Progenitor cell of endocrine pancreas (in vitro differentiated cells): Measurements from ENCODE around the gene ADGRV1. TPM values are rescaled to one million over a fixed set of nuclear protein-coding genes. Genes with fewer than 3 reads are reported as not detected.

Experiments used
- DNase-seq: peaks from one replicate; pipeline ENCODE4 v3.0.0; 2021; ENCODE audit warnings: low spot score; ENCODE audit not compliant: unreplicated experiment
- H3K27ac Mint-ChIP-seq: 2 replicates; pipeline ENCODE4 v1.8.0; 2021; ENCODE audit warnings: mild to moderate bottlenecking, moderate library complexity, mixed read lengths
- H3K27me3 Mint-ChIP-seq: 2 replicates; pipeline ENCODE4 v1.8.0; 2021; ENCODE audit warnings: mixed read lengths
- H3K36me3 Mint-ChIP-seq: 2 replicates; pipeline ENCODE4 v1.8.0; 2022; ENCODE audit warnings: mixed read lengths; ENCODE audit not compliant: insufficient read depth
- H3K4me1 Mint-ChIP-seq: 2 replicates; pipeline ENCODE4 v1.8.0; 2021; ENCODE audit warnings: low read depth, mixed read lengths
- H3K4me3 Mint-ChIP-seq: 2 replicates; pipeline ENCODE4 v1.8.0; 2021; ENCODE audit warnings: low read depth, mild to moderate bottlenecking, moderate library complexity, mixed read lengths
- H3K9me3 Mint-ChIP-seq: 2 replicates; pipeline ENCODE4 v1.8.0; 2021; ENCODE audit warnings: low read depth, mixed read lengths
- long read RNA-seq: library from polyadenylated mRNA; unstranded; transcript quantifications from one replicate; pipeline ENCODE4 v2.0.0, GENCODE V29; 2020
- total RNA-seq: library from RNA; stranded (reverse); gene quantifications from 2 replicates; pipeline ENCODE4 v1.2.1, GENCODE V29; 2021
- TF ChIP-seq, protein P1 (sequence below): fragments of 200-600 bp; sonication (generic); IDR thresholded peaks from one replicate; pipeline ENCODE4 v1.5.0; 2021; ENCODE audit warnings: antibody characterized with exemption, mild to moderate bottlenecking; ENCODE audit not compliant: unreplicated experiment

ADGRV1 gene
- 82.3 and 87.6 TPM in 2 replicates for total RNA-seq
- long read RNA-seq, transcript ADGRV1-210 (6 exons, 2,221 nt), result major isoform, 6 of 56 reads
- long read RNA-seq, partial matches to known transcripts, result 21 of 56 reads
- long read RNA-seq, other reads (novel, unspliced or antisense), result 28 of 56 reads

- Mint-ChIP-seq H3K27me3 (peaks cover 7% of the 10 kb centered on the region), H3K4me3 (peak within 1 kb of the TSS; percentile 91), H3K9me3 (no peaks in the 10 kb centered on the region), H3K4me1 (peaks cover 32% of the 10 kb centered on the region), H3K27ac (peak within 1 kb of the TSS; percentile 97), H3K36me3 (no peaks in the 10 kb centered on the region)
- TF ChIP-seq, protein P1, sequence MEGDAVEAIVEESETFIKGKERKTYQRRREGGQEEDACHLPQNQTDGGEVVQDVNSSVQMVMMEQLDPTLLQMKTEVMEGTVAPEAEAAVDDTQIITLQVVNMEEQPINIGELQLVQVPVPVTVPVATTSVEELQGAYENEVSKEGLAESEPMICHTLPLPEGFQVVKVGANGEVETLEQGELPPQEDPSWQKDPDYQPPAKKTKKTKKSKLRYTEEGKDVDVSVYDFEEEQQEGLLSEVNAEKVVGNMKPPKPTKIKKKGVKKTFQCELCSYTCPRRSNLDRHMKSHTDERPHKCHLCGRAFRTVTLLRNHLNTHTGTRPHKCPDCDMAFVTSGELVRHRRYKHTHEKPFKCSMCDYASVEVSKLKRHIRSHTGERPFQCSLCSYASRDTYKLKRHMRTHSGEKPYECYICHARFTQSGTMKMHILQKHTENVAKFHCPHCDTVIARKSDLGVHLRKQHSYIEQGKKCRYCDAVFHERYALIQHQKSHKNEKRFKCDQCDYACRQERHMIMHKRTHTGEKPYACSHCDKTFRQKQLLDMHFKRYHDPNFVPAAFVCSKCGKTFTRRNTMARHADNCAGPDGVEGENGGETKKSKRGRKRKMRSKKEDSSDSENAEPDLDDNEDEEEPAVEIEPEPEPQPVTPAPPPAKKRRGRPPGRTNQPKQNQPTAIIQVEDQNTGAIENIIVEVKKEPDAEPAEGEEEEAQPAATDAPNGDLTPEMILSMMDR, result no peak
- peak; percentile 91 for DNase-seq
These were observed at the start of gene ADGRV1 for GRCh38 chr5:90558344-90559192. Gene ADGRV1, plus strand, starts transcription at chr5:90558797. Its CDS starts 99 bp downstream, at chr5:90558896.

- H3K4me1 Mint-ChIP-seq, result peaks cover 6% of the 10 kb centered on the region
- no peak overlapping the region for H3K4me3 Mint-ChIP-seq
- no peaks in the 10 kb centered on the region for H3K27me3 Mint-ChIP-seq
- H3K36me3 Mint-ChIP-seq, result peaks cover 2% of the 10 kb centered on the region
- no peaks in the 10 kb centered on the region for H3K9me3 Mint-ChIP-seq
- TF ChIP-seq, protein P1, result no peak
- H3K27ac Mint-ChIP-seq, result no peak overlapping the region
- DNase-seq, result no peak
These were observed 48.2 kb upstream of the ADGRV1 start for GRCh38 chr5:90510438-90510837.

- H3K27me3 Mint-ChIP-seq, result no peaks in the 10 kb centered on the region
- TF ChIP-seq, protein P1, result no peak
- H3K4me3 Mint-ChIP-seq, result no peak overlapping the region
These were observed 44.1 kb upstream of the ADGRV1 start for GRCh38 chr5:90514520-90514919.

GRCh38 chr5:90518661-90519060 lies 39.9 kb upstream of the ADGRV1 start:
- no peak for DNase-seq
- Mint-ChIP-seq H3K4me3 (no peak overlapping the region), H3K9me3 (no peaks in the 10 kb centered on the region), H3K36me3 (peaks cover 26% of the 10 kb centered on the region), H3K27ac (no peak overlapping the region), H3K27me3 (no peaks in the 10 kb centered on the region), H3K4me1 (peaks cover 6% of the 10 kb centered on the region)
- TF ChIP-seq, protein P1, result no peak

More at GRCh38 chr5:90514520-90514919, 44.1 kb upstream of the ADGRV1 start:
- peaks cover 6% of the 10 kb centered on the region for H3K4me1 Mint-ChIP-seq
- peaks cover 9% of the 10 kb centered on the region for H3K36me3 Mint-ChIP-seq
- DNase-seq, result no peak
- H3K9me3 Mint-ChIP-seq, result no peaks in the 10 kb centered on the region
- H3K27ac Mint-ChIP-seq, result no peak overlapping the region

- Mint-ChIP-seq H3K4me3 (no peak overlapping the region), H3K27ac (no peak overlapping the region), H3K36me3 (peaks cover 28% of the 10 kb centered on the region), H3K4me1 (peaks cover 2% of the 10 kb centered on the region), H3K27me3 (no peaks in the 10 kb centered on the region), H3K9me3 (no peaks in the 10 kb centered on the region)
- TF ChIP-seq, protein P1, result no peak
- no peak for DNase-seq
These were observed 39.5 kb upstream of the ADGRV1 start for GRCh38 chr5:90519081-90519480.
